NCI-H446 (cell line): ENCODE data around the gene MCM7.

Source experiments
- DNase-seq, 2 experiments: peaks; one replicate each; lab custom pipeline; 2025; lab: John Stamatoyannopoulos, UW

Gene MCM7

GRCh38 chr7:100122568-100122967, 21.4 kb upstream of the MCM7 start:
- no peak for DNase-seq

GRCh38 chr7:100122067-100122466, 20.9 kb upstream of the MCM7 start:
- DNase-seq: no peak

GRCh38 chr7:100120733-100121036, 19.5 kb upstream of the MCM7 start:
- no peak for DNase-seq

- peak; percentile 55 to 70 for DNase-seq
These were observed 19.0 kb upstream of the MCM7 start for GRCh38 chr7:100119970-100120732.

GRCh38 chr7:100119072-100119969, 18.1 kb upstream of the MCM7 start, which contains the start of the genes CNPY4 and TAF6:
CNPY4 (plus strand) TSS chr7:100119634; CDS start chr7:100119745, 111 bp downstream.
TAF6 (minus strand) TSS chr7:100119358; CDS start chr7:100114209, 5,149 bp downstream.
- peak; percentile 90 to 94 for DNase-seq

- no peak for DNase-seq
These were observed 17.3 kb upstream of the MCM7 start for GRCh38 chr7:100118388-100119071.

- no peak for DNase-seq
These were observed 13.8 kb upstream of the MCM7 start for GRCh38 chr7:100115026-100115425.

- no peak for DNase-seq
These were observed 10.7 kb upstream of the MCM7 start for GRCh38 chr7:100111914-100112313.

GRCh38 chr7:100111156-100111555, 10.0 kb upstream of the MCM7 start:
- DNase-seq: no peak

- no peak for DNase-seq
These were observed 8.4 kb upstream of the MCM7 start for GRCh38 chr7:100109521-100110163.

- no peak for DNase-seq
These were observed 6.7 kb upstream of the MCM7 start for GRCh38 chr7:100107890-100108289.

- DNase-seq: no peak
These were observed 6.0 kb upstream of the MCM7 start for GRCh38 chr7:100107125-100107737.

- no peak for DNase-seq
These were observed 5.4 kb upstream of the MCM7 start for GRCh38 chr7:100106633-100107032.

- DNase-seq: no peak
These were observed 4.3 kb upstream of the MCM7 start for GRCh38 chr7:100105534-100105933.

GRCh38 chr7:100102950-100103840, 2.0 kb upstream of the MCM7 start:
- no peak for DNase-seq

GRCh38 chr7:100100420-100101015, 679 bp downstream of the MCM7 start:
- DNase-seq: peak; percentile 70 to 93

- DNase-seq: no peak
These were observed 1.7 kb downstream of the MCM7 start for GRCh38 chr7:100099452-100099851.

GRCh38 chr7:100098913-100099312, 2.3 kb downstream of the MCM7 start:
- DNase-seq: no peak

GRCh38 chr7:100095704-100096103, 5.5 kb downstream of the MCM7 start:
- DNase-seq: no peak

- no peak for DNase-seq
These were observed 5.9 kb downstream of the MCM7 start for GRCh38 chr7:100095289-100095688.
